ENCODE results near the gene DDX31. TPM values are rescaled to one million over a fixed set of nuclear protein-coding genes. Genes with fewer than 3 reads are reported as not detected.

DDX31 gene
- total and polyA plus RNA-seq, 7 donors = 5.5 to 12.4 (median 8.6) TPM

GRCh38 chr9:132631685-132632084 lies 38.1 kb downstream of the DDX31 start:
- WGBS, 3 donors = 88 to 92% (median 90%) methylated on average over 7 of the region's 7 CpGs
- peaks cover 0 to 57% of the 10 kb centered on the region in 2 donors for H3K36me3 ChIP-seq (ENCODE audit: insufficient read depth in 1 of 2, low read depth in 1 of 2)

GRCh38 chr9:132631280-132631679 lies 38.5 kb downstream of the DDX31 start:
- TF ChIP-seq CTCF (IDR thresholded peaks at IDR 0.05) = no peak
- H3K4me3 ChIP-seq = no peak overlapping the region
- peaks cover 0 to 56% of the 10 kb centered on the region in 2 donors for H3K36me3 ChIP-seq (ENCODE audit: insufficient read depth in 1 of 2, low read depth in 1 of 2)
- no peaks in the 10 kb centered on the region for H3K27me3 ChIP-seq (ENCODE audit: insufficient read depth in 3 of 3, low read length in 2 of 3)
- ATAC-seq (no peak), DNase-seq (no peak)
- H3K4me1 ChIP-seq = no peaks in the 10 kb centered on the region
- WGBS, 3 donors = 90 to 92% (median 91%) methylated on average over 5 of the region's 5 CpGs
- no peak overlapping the region for H3K27ac ChIP-seq
- H3K9me3 ChIP-seq = no peaks in the 10 kb centered on the region
- intact Hi-C loops (cut with DNase I) = no loop called here

More at GRCh38 chr9:132631685-132632084, 38.1 kb downstream of the DDX31 start:
- H3K9me3 ChIP-seq = no peaks in the 10 kb centered on the region
- no peaks in the 10 kb centered on the region for H3K4me1 ChIP-seq
- no peaks in the 10 kb centered on the region for H3K27me3 ChIP-seq (ENCODE audit: insufficient read depth in 3 of 3, low read length in 2 of 3)
- no peak overlapping the region for H3K27ac ChIP-seq
- no peak overlapping the region for H3K4me3 ChIP-seq
- intact Hi-C loops (cut with DNase I) = no loop called here
- no peak for DNase-seq
- no peak for ATAC-seq
- TF ChIP-seq CTCF (IDR thresholded peaks at IDR 0.05) = no peak

GRCh38 chr9:132630811-132631210 lies 39.0 kb downstream of the DDX31 start:
- 88 to 95% (median 91%) methylated on average over 3 of the region's 3 CpGs for WGBS, 3 donors
- intact Hi-C loops (cut with DNase I) = no loop called here
- no peak for DNase-seq

GRCh38 chr9:132630116-132630515 lies 39.7 kb downstream of the DDX31 start:
- 87 to 91% (median 90%) methylated on average over 9 of the region's 9 CpGs for WGBS, 3 donors
- H3K36me3 ChIP-seq (ENCODE audit: insufficient read depth in 1 of 2, low read depth in 1 of 2) = peaks cover 0 to 63% of the 10 kb centered on the region in 2 donors
- no peak for DNase-seq
- no peaks in the 10 kb centered on the region for H3K27me3 ChIP-seq (ENCODE audit: insufficient read depth in 3 of 3, low read length in 2 of 3)
- ATAC-seq = no peak
- no peak overlapping the region for H3K4me3 ChIP-seq
- no peaks in the 10 kb centered on the region for H3K4me1 ChIP-seq
- TF ChIP-seq CTCF (IDR thresholded peaks at IDR 0.05) = no peak
- no peaks in the 10 kb centered on the region for H3K9me3 ChIP-seq
- H3K27ac ChIP-seq = no peak overlapping the region
- intact Hi-C loops (cut with DNase I) = no loop called here

More at GRCh38 chr9:132630811-132631210, 39.0 kb downstream of the DDX31 start:
- Histone ChIP-seq H3K27me3 (ENCODE audit: insufficient read depth in 3 of 3, low read length in 2 of 3) (no peaks in the 10 kb centered on the region), H3K36me3 (ENCODE audit: insufficient read depth in 1 of 2, low read depth in 1 of 2) (peaks cover 0 to 56% of the 10 kb centered on the region in 2 donors), H3K4me3 (no peak overlapping the region), H3K9me3 (no peaks in the 10 kb centered on the region), H3K27ac (no peak overlapping the region), H3K4me1 (no peaks in the 10 kb centered on the region)
- no peak for TF ChIP-seq CTCF (IDR thresholded peaks at IDR 0.05)
- no peak for ATAC-seq

- Histone ChIP-seq H3K36me3 (ENCODE audit: insufficient read depth in 1 of 2, low read depth in 1 of 2) (peaks cover 0 to 75% of the 10 kb centered on the region in 2 donors), H3K27me3 (ENCODE audit: insufficient read depth in 3 of 3, low read length in 2 of 3) (no peaks in the 10 kb centered on the region), H3K9me3 (no peaks in the 10 kb centered on the region), H3K4me1 (no peaks in the 10 kb centered on the region), H3K4me3 (no peak overlapping the region), H3K27ac (no peak overlapping the region)
- intact Hi-C loops (cut with DNase I) = no loop called here
- no peak for DNase-seq
- ATAC-seq = no peak
- 92 to 96% (median 94%) methylated on average over 8 of the region's 8 CpGs for WGBS, 3 donors
- no peak for TF ChIP-seq CTCF (IDR thresholded peaks at IDR 0.05)
Measured at GRCh38 chr9:132628746-132629145, 41.0 kb downstream of the DDX31 start.
